ENCODE results near the gene ATP6V1B1. TPM values are rescaled to one million over a fixed set of nuclear protein-coding genes. Genes with fewer than 3 reads are reported as not detected.
A peak's percentile ranks its signal among the peaks of the same experiment; 100 is the strongest.

The ATP6V1B1 gene
- total and polyA plus RNA-seq, 10 of the 15 experiments (the other 5 are each of a cell fraction or from before 2014, with no cell fraction given) = not detected

GRCh38 chr2:70965506-70965905 is 29.8 kb downstream of the ATP6V1B1 start:
- in situ Hi-C loops (cut with MboI) = no loop called here
- ChIA-PET CTCF (interaction anchor here (0.6 to 6.7 kb wide), 12 partner anchors 10 to 545 kb away, joined by 3 to 72 read pairs (median 6); partner anchors contain the start of gene ANKRD53), POLR2A (interaction anchor here (0.6 kb wide), 1 partner anchor 464 kb away, joined by 3 read pairs; no protein-coding TSS in a partner anchor), RAD21 (ENCODE audit: unreplicated experiment) (interaction anchor here (0.6 kb wide), 1 partner anchor 105 kb away, joined by 3 read pairs; no protein-coding TSS in a partner anchor), SMC1A (ENCODE audit: uncharacterized antibody, unreplicated experiment) (interaction anchor here (0.6 to 2.3 kb wide), 5 partner anchors 12 to 170 kb away, joined by 3 to 9 read pairs (median 5); no protein-coding TSS in a partner anchor)
- Histone ChIP-seq H3K4me1 (ENCODE audit: control insufficient read depth, insufficient read depth, low read length) (no peaks in the 10 kb centered on the region), H3K4me3 (peak overlapping the region; percentile 74; the same call in 1 of the 2 replicates), H3K27me3 (replicated peaks in 1 of 2; ENCODE audit: control insufficient read depth in 2 of 2, insufficient read depth in 2 of 2, low read length in 1 of 2) (peaks cover 0 to 3% of the 10 kb centered on the region in 2 experiments; a peak in 1 of 4 replicates), H2AFZ (ENCODE audit: control insufficient read depth, low read depth, low read length) (peak overlapping the region; percentile 80; the same call in 1 of the 2 replicates), H3K9ac (ENCODE audit: control insufficient read depth, insufficient read depth, low read length) (no peak overlapping the region), H3K27ac (ENCODE audit: control insufficient read depth, insufficient read depth) (no peak overlapping the region), H3K4me2 (ENCODE audit: control insufficient read depth, insufficient read depth) (no peak overlapping the region), H4K20me1 (ENCODE audit: control insufficient read depth, insufficient read depth) (no peaks in the 10 kb centered on the region), H3K9me3 (replicated peaks; ENCODE audit: control insufficient read depth, insufficient read depth, low read length) (no peaks in the 10 kb centered on the region), H3K79me2 (ENCODE audit: control insufficient read depth, insufficient read depth, low read length) (no peaks in the 10 kb centered on the region), H3K36me3 (ENCODE audit: control insufficient read depth in 2 of 2, insufficient read depth in 2 of 2, low read length in 1 of 2) (no peaks in the 10 kb centered on the region)
- FAIRE-seq (no peak), ATAC-seq (no peak), DNase-seq (ENCODE audit: low read depth, low spot score) (no peak)
- no TSS peak for BruUV-seq (replicated peaks)
- intact Hi-C loops (cut with micrococcal nuclease; ENCODE audit: unreplicated experiment) = no loop called here
- WGBS (ENCODE audit: insufficient coverage, insufficient replicate concordance, low lambda C conversion rate, missing lambda C conversion rate) = 68% methylated on average over 13 of the region's 14 CpGs
- TF ChIP-seq WRNIP1 (IDR thresholded peaks at IDR 0.05; ENCODE audit: borderline replicate concordance, low read depth, low read length) = no peak
- TF ChIP-seq ZSCAN29 (IDR thresholded peaks at IDR 0.05) = no peak
- no peak for TF ChIP-seq SPI1 (IDR thresholded peaks at IDR 0.05; ENCODE audit: borderline replicate concordance, insufficient read depth, low read depth, low read length)
- no peak for TF ChIP-seq FOXM1 (IDR thresholded peaks at IDR 0.05; ENCODE audit: low read depth, low read length)
- no peak for TF ChIP-seq ESRRA (IDR thresholded peaks at IDR 0.05; ENCODE audit: low read length)
- no peak for TF ChIP-seq YY1 (IDR thresholded peaks at IDR 0.05; ENCODE audit: low read depth, low read length)
- no peak for TF ChIP-seq EED (IDR thresholded peaks at IDR 0.05; ENCODE audit: low read depth)
- TF ChIP-seq ZBTB11 (CRISPR knock-in tag; IDR thresholded peaks at IDR 0.05) = no peak
- no peak for TF ChIP-seq GABPA (IDR thresholded peaks at IDR 0.05; ENCODE audit: low read depth)
- TF ChIP-seq CBX5 (IDR thresholded peaks at IDR 0.05; ENCODE audit: low read depth) = no peak
- no peak for TF ChIP-seq RAD21 (IDR thresholded peaks at IDR 0.05; ENCODE audit: insufficient read depth, low read depth, low read length)
- no peak for TF ChIP-seq FOS (IDR thresholded peaks at IDR 0.05; ENCODE audit: borderline replicate concordance, extremely low read depth, insufficient read length)
- TF ChIP-seq ZNF687 (IDR thresholded peaks at IDR 0.05) = no peak
- TF ChIP-seq POU2F2 (IDR thresholded peaks at IDR 0.05; ENCODE audit: borderline replicate concordance, low read depth, low read length) = no peak
- TF ChIP-seq SIX5 (IDR thresholded peaks at IDR 0.05; ENCODE audit: low read depth, low read length, severe bottlenecking) = no peak
- TF ChIP-seq SMAD1 (IDR thresholded peaks at IDR 0.05; ENCODE audit: low read depth, partially characterized antibody) = no peak

All from GM12878 (cell line).